ENCODE results near the gene TMUB2.
"Not testable (repeated sequence)": the region's sequence is repeated elsewhere in the genome, so short reads cannot be mapped to it uniquely, and the experiment has no call there.

TMUB2 gene

DNA sequence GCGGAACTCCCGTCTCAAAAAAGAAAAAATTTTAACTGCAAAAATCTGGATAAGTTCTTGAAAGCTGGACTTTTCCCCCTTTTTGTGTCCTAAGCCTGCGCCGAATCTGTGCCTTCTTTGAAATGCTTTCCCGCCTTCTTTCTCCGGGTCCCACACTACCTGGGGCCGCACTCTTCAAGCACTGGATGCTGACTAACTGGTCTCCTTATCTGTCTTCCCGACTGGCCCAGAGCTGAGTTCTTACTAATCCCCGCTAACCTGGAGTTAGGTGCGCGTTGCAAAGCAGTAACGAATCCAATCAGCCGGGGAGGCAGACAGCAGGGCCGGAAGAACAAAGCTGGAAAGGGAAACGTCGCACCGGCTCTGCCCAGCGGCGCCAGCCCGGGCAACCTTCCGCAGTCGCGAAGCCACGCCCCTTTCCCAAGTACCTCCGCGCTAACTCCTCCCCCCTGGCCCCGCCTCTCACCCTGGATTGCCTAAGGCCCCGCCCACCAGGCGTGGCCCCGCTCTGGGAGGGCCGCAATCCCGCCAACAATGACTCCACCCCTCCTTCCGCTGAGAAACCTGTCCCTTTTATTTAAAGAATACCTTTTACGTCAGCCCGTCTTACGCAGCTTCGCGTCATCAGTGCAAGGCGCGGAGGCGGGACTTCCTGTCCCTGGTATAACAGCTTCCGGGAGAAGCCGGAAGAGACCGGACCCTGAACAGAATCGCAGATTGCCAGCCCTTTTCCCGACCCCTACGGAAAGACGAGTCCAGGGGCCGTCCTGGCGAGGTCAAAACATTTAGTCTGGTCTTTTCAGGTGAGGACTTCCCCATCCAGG, at the start of gene TMUB2:
TSS of gene TMUB2 (plus strand) at position 666 of the 824 bp plus-strand sequence. CDS start 737 bp downstream, outside the sequence.
- in situ Hi-C loops (cut with MboI; ENCODE audit: low sequenced_read_pairs) = no loop called here

DNA sequence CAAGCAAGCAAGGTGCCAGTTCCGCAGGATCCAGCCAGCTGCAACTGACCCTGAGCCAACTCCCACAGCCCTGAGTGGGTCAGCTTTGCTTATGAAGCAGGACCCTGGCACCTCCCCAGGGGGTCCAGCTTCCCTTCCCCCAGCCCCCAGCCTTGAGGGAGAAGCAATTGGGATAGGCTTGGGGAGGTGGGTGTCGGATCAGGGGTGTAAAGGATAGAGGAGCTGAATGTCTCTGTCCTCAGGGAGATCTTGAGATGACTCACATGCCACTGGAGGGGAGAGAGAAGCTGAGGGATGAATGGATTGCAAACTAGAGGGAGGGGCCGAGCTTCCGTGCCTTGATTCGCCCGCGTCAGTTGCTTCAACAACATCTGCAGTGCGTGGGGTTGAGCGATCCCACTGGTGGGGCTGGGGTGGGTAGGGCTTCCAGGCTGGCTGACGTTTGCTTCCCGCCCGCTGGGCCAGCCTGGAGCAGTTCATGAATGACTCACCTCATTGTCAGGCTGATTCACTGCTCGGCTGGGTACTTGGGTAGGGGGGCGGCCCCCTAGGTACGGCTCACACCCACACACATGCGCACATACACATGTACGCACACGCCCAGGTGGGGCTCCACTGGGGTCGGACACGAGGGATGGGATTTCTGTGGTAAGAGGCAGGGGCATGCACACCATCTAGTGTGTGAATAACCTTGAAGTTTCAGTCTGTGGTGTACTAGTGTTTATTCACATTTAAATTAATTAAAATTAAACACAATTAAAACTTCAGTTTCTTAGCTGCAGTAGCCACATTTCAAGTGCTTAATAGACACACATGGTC, 48.7 kb upstream of the TMUB2 start:
- in situ Hi-C loops (cut with MboI; ENCODE audit: low sequenced_read_pairs) = no loop called here

DNA sequence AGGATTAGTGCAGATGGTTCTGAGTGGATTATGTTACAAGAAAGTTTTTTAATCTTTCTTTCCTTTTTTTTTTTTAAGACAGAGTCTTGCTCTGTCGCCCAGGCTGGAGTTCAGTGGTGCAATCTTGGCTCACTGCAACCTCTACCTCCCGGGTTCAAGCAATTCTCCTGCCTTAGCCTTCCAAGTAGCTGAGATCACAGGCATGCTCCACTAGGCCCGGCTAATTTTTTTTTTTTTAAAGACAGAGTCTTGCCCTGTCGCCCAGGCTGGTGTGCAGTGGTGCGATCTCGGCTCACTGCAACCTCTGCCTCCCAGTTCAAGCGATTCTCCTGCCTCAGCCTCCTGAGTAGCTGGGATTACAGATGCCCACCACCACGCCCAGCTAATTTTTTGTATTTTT, 42.9 kb upstream of the TMUB2 start:
- in situ Hi-C loops (cut with MboI; ENCODE audit: low sequenced_read_pairs) = not testable (repeated sequence)

DNA sequence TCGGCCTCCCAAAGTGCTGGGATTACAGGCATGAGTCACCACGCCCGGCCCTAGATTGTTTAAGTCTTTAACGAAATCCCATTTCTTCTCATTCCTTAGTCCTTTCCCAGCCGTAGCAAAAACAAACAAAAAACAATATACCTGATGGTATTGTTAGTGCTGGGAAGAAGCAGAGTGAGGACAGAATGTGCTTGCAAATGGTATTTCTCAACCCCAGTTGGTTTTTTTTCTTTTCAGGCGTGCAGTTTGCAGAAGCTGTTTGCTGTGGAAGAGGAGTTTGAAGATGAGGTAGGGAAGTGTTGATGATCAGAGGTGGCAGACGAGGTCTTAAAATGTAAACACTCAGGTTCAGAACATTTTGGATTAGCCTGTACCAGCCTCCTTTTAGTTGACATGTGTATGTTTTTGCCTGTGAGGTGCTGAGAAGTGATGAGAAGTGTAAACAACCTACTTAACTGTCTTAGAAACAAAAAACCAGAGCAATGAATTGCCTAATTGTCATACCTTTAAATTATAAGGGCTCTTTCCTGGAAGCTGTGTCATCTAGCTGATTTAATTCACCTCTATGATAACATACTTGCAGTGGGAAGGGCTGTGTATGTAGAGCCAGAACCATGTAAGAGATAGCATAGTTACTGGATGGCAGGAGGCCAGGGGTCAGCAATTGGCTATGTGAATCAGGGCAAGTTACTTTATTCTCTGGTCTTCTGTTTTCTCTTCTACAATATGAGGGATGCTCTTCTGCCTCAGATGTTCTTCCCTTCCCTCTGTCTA, 41.6 kb upstream of the TMUB2 start:
- in situ Hi-C loops (cut with MboI; ENCODE audit: low sequenced_read_pairs) = no loop called here

DNA sequence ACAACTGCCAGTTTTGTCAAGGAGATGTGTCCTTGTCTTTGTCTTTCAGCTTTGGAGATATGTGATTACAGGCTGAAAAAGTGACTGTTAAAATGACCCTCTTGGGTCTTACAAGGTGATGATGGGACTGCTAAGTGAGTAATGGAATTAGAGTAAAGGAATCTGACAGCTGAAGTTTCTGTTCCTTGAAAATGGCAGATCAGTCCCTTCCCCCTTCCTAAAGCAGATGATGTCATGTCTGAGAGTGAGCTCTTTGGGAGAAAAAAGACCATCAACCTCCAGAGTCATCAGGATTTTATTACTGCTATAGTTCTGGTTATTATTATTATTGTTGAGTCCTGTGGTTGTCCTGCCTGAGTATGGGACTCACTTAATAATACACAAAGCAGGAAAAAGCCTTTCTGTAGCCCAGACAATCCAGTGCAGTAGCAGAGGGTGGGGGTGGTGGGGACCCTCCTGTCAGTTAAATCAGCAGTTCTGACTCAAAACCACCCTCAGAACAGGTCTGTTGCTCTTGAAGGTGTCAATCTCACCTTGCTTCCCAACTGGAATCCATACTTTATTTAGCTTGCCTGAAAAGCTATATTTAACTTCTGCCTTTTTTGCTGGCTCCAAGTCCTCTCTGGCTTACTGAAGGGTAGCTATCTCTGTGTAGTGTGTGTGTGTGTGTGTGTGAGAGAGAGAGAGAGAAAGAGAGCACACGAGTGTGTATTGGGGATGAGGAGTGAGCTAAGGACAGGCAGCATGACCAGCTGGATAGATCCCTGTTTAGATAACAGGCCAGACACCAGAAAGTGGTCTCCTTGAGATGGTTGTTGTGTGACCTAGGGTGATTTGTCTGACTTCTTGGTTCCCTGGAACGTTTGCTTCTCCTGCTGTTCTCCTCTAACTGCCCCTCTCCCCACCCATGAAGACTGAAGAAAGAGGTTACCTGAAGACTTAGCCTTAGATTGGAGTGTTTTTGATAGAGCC, 40.1 kb upstream of the TMUB2 start:
- in situ Hi-C loops (cut with MboI; ENCODE audit: low sequenced_read_pairs) = no loop called here

DNA sequence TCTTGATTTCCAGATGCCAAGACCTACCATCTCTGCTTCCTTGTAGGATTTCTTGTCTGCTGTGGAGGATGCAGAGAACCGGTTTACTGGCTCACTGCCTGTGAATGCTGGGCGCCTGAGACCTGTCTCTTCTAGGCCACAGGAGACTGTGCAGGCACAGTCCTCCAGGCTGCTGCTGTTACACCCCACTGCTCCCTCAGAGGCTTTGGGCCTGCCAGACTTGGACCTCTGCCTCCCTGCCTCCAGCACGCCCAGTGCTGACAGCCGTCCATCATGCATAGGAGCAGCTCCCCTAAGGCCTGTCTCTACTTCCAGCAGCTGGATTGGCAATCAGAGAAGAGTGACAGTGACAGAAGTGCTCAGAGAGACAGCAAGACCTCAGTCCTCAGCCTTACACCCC, 39.0 kb upstream of the TMUB2 start:
- in situ Hi-C loops (cut with MboI; ENCODE audit: low sequenced_read_pairs) = no loop called here

DNA sequence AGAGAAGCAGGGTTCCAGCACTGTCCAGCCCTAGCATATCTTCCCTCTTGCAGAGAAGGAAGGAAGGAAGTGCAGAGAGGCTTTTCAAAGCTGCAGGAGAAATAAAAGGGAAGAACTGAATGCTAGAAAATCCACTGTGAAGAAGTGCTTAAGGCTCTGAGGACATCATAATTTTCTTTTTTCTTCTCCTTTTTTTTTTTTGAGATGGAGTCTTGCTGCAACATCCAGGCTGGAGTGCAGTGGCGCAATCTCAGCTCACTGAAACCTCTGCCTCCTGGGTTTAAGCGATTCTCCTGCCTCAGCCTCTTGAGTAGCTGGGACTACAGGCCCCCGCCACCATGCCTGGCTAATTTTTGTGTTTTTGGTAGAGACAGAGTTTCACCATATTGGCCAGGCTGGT, 37.7 kb upstream of the TMUB2 start:
- in situ Hi-C loops (cut with MboI; ENCODE audit: low sequenced_read_pairs) = not testable (repeated sequence)

DNA sequence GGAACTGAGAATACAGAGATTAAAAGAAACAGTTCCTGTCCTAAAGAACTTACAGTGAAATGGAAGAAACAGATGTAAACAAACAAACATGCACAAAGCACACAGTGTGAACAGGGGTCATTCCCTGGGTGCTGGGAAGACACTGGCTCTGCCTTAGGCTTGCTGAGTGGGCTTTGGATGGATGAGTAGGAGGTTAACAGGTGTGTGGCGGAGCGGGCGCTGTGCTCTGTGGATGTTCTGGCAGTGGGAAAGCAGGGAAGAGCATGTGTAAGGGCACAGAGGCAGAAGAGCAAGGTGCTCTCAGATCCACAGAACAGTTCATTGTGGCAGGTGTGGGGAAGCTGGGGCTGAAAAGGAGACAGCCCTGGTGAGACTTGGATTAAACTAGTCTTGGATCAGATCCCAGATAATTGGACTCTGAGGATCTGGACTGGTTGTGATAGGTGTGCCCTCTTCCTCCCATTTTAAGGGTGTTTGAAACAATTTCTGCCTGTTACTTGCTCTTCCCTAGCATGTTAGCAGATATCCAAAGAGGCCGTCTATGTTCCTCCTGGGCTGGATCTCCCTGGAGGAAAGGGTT, 36.9 kb upstream of the TMUB2 start:
- in situ Hi-C loops (cut with MboI; ENCODE audit: low sequenced_read_pairs) = no loop called here

DNA sequence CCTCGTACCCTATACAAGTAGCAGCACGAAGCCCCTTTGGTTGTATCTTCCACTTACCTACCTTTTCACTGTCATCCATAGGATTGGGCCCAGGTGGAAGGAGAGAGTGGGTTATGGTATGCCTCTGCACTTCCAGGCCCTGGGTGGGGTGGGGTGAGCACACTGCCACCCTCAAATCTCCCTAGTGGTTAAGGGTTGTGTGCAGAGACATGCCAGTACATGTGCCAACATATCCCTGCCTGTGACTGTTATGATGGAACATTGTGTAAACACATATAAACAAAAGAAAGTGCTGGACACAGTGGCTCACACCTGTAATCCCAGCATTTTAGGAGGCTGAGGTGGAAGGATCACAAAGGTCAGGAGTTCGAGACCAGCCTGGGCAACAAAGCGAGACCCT, 33.9 kb upstream of the TMUB2 start:
- in situ Hi-C loops (cut with MboI; ENCODE audit: low sequenced_read_pairs) = no loop called here

DNA sequence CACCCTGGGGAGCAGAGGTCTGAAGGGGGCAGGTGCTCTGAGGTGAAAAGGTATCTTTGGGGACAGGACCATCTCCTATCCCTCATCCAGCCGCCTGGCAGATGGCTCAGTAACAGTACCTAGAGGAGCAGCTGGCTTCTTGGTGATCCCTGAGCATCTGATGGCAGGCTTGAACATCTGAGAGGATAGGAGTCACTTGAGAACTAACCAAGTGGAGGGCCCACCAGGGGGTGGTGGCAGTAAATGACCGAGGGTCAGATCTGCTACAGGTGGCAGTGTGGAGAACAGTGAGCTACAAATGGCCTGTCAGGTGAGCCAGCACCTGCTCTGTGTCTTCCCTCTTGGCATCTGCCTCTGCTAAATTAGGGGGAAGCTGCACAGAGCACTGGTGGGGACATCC, 31.3 kb upstream of the TMUB2 start:
- in situ Hi-C loops (cut with MboI; ENCODE audit: low sequenced_read_pairs) = no loop called here

DNA sequence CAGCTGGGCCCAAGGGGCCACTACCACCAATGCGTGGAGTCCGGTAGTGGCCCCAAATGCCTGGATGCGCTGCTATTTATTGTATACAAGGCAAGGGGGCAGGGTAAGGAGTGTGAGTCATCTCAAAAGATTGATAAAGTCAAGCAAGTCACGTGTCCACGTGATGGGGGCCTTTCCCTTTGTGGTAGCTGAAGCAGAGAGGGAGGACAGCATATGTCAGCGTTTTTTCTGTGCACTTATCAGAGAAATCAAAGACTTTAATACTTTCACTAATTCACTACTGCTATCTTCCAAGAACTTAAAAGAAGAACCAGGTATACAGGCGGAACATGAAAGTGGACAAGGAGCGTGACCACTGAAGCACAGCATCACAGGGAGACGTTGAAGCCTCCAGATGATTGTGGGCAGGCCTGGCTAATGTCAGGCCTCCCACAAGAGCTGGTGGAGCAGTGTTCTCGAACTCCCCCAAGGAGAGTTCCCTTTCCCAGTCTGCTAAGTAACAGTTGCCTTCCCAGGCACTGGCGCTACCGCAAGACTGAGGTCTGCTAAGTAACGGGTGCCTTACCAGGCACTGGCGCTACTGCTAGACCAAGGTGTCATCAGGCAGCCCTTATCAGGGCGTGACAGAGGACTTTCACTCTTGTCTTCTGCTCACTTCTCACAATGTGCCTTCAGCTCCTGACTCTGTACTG, 27.1 kb upstream of the TMUB2 start:
- in situ Hi-C loops (cut with MboI; ENCODE audit: low sequenced_read_pairs) = no loop called here

DNA sequence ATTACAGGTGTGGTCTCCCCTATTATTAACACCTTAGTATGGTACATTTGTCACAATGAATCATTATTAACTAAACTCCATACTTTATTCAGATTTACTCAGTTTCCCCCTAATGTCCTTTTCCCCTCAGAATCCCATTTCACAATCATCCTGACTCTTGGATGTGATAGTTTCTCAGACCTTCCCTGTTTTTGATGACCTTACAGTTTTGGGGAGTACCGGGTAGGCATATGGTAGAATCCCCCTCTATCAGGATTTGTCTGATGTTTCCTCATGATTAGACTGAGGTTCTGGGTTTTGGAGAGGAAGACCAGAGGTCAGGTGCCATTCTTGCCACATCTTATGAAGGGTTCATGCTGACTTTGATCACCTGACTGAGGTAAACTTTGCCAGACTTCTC, 22.3 kb upstream of the TMUB2 start:
- in situ Hi-C loops (cut with MboI; ENCODE audit: low sequenced_read_pairs) = no loop called here

DNA sequence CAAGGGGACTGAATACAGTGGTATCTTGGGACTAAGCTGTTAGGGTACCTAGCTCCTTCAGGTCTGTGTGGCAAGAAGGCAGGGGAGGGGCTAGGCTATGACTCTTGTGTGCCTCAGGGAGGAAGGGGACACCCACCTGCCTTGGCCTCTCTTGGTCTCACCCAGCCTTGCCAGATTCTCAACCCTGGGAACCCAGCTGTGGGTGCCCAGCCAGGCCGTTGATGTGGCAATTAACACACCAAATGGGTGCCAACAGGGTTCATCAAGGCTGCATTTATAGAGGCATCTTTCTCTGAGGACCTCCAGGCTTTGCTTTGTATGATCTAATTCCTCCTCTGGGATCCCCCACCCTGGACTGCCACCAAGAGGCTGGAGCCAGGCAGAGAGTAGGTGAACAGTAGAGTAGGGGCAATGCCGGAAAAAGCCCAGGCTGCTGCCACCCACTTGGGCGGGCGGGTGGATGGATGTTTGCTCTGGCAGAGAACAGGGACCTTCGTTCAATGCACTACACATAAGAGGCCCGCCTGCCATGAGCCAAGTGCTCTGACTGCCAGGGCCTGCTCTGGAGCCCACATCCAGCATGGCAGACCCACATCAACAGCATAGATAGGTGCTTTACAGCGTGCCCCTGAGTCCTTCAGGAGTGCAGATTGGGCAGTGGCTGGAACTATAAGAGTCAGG, 19.5 kb upstream of the TMUB2 start:
- in situ Hi-C loops (cut with MboI; ENCODE audit: low sequenced_read_pairs) = no loop called here

DNA sequence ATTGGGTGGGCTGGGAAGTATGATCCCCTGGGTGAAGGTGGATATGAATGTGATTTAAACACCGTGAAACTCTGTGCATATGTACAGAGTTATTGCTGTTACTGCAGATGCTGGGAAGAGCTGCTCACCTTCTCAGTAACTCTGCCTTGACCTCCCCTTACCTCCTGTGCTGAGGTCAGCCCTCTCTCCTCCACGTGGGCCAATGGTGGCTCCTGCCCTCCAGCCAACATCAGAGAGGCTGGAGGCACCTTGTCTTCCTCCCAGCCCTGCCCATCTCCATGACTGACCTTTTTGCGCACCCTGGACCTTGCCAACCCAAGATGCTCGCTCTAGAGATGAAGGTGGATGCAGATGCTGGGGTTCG, 16.7 kb upstream of the TMUB2 start:
- in situ Hi-C loops (cut with MboI; ENCODE audit: low sequenced_read_pairs) = no loop called here

DNA sequence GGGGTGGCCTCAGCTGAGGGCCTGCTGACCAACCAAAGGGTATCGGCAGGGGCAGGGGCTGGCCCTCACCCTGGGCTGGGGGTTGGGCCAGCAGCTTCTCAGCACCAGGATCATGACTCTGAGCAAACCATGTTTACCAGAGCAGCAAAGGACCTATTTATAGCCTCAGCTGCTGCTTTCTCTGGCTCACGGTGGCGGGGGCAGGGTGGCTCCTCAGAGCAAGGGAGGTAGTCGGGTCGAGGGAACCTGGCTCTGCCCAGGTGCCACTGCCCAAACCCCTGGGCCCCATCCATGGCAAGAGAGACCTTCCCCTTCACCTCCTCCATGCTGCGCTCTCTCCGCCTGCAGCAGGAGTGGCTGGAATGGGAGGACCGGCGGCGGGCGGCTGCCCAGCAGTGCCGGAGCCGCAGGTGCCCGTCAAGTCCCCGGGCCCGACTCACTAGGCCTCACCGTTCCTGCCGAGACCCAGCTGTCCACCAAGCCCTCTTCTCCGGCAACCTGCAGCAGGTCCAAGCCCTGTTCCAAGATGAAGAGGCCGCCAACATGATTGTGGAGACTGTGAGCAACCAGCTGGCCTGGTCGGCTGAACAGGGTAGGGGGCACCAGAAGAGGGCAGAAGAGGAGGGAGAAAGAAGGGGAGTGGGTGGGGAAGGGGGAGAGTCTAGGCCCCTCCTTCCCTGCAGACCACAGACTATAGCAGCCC, 16.1 kb upstream of the TMUB2 start, which contains the start of gene ASB16:
TSS of gene ASB16 (plus strand) at position 206 of the 703 bp plus-strand sequence. CDS start at position 292, 86 bp downstream.
- in situ Hi-C loops (cut with MboI; ENCODE audit: low sequenced_read_pairs) = no loop called here

DNA sequence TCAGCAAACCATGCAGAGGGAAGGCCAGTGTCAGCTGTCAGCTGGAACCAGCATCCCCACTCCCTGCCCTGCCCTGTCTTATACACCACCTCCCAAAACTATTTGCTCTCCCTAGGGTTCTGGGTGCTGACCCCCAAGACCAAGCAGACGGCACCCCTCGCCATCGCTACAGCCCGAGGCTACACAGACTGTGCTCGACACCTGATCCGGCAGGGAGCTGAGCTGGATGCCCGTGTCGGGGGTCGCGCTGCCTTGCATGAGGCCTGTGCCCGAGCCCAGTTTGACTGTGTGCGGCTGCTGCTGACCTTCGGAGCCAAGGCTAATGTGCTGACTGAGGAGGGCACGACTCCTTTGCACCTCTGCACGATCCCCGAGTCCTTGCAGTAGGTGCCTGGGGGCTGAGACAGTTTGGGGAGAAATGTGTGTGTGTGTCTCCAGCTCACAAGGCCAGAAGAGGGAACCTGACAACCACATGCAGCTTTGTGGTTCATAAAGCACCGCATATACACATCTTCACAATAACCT, 14.8 kb upstream of the TMUB2 start:
- in situ Hi-C loops (cut with MboI; ENCODE audit: low sequenced_read_pairs) = no loop called here

DNA sequence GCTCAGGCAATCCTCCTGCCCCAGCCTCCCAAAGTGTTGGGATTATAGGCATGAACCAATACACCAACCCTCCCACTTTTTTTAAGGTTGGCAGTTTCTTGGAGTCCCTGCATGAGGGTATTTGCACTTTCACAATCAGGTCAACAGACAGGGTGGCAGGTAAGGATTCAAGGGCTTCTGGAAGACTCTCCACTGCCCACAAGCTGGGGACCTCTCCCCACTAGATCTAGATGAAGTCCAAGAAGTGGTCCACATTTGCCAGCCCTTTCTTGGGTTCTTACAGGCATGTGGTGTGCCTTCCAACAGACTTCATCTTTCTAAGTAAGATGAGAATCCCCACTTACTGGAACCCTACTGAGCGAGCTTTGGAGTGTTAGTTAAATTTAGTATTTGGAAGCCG, 12.3 kb upstream of the TMUB2 start:
- in situ Hi-C loops (cut with MboI; ENCODE audit: low sequenced_read_pairs) = no loop called here

DNA sequence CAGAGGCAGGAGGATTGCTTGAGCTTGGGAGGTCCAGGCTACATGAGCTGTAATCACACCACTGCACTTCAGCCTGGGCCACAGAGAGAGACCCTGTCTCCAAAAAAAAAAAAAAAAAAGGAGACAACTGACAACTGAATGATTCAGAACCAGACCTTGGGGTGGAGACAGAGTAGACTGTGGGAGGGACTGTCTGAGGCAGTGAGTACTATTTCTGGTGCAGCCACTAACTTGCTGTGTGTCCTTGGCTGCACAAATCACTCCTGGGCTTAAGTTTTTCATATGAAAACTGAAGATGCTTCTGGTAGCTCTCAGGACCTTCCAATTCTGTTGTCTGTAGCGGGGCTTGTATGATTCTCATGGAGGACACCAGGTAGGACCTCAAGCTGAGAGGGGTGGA, 10.5 kb upstream of the TMUB2 start:
- in situ Hi-C loops (cut with MboI; ENCODE audit: low sequenced_read_pairs) = no loop called here
